Hematopoietic multipotent progenitor cell treated with erythropoietin and hydrocortisone succinate and interleukin-3 and kit ligand, for 6 days (in vitro differentiated cells): ENCODE data around the gene PDYN.

ENCODE experiments used
- DNase-seq: peaks from one replicate; pipeline ENCODE4 v3.0.0-alpha.2; 2015

PDYN gene

DNA sequence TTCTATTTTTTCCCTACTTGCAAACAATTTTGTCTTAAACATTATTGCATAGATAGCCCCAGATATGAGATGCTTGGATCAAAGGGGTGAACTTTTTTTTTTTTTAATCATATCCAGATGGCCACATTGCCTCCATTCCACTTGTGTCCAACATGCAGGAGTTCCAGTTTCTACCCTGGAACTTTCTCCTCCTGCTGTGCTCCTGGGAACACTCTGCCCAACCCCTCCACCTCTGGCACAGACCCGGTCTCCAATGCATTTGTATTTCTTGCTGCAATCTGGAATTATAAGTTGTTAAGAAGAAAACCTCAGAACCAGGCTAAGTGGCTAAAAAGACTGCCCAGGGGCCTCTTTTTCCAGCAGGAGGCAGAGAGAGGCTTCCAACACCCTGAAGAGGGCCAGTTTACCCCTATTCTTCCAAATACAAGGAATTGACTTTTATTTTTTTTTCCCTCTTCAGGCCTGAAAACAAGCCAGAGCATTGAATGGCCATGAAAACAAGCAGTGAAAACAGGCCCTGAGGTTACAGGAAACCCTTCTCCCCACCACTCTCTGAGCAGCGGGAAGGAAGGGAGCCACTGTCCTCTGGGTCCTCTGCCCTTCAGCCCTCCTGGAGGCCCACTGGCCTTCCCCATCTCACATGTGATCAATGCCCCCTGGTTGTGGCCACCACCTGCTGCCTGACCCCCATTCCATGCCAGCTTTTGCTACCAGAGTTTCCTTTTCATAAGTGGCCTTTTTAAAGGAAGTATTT is 44.3 kb downstream of the PDYN start:
- DNase-seq = no peak

DNA sequence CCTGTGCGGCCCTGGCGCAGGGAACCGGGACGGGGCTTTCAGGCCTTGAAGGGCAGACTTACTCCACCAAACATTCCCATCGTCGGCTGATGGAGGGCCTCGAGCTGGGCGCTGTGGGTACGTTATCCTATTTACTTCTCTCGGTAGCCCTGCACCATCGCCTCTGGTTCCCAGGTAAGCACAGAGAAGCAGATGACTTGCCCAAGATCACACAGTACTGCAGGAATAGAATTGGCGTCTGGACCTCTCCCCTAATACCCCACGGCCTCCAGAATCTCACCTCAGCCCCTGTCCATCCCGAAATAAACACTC is 46.4 kb downstream of the PDYN start:
- no peak for DNase-seq

DNA sequence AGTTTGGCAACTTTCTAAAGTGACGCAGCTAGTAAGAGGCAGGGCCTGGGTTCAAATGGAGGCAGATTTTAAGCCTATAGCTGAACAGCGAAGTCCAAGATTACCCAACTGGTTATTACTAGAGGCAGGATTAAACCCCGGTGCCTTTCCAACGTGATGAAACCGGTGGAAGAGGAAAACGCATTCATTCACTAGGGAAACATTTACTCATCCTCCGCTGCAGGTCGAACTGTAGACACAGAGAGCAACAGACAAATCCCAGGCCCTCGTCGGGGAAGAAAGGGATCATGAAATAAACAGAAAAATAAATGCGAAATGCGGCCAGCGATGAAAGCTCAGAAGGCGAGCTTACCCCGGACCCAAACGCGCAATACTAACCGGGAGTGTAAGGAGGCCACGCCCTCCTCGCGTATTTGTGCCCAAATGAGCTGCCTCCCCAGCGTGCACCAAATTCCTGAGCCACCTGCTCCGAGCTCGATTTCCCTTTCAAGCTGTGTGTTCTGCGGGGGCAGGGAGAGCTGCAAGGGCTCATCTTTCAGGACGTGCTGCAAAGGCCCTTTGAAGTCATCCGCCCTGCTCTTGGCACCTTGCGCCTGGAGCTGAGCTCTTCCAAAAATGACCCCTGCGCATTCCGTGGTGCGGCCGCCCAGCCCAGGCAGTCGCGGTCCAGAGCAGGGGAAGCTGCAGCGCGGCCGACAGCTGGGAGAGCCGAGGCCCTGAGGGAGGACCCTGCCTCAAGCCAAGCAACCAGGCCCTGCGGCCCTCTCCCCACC is 46.9 kb downstream of the PDYN start:
- DNase-seq = peak; percentile 16

GRCh38 chr20:1946442-1946761 is 47.5 kb downstream of the PDYN start:
- peak; percentile 54 for DNase-seq

DNA sequence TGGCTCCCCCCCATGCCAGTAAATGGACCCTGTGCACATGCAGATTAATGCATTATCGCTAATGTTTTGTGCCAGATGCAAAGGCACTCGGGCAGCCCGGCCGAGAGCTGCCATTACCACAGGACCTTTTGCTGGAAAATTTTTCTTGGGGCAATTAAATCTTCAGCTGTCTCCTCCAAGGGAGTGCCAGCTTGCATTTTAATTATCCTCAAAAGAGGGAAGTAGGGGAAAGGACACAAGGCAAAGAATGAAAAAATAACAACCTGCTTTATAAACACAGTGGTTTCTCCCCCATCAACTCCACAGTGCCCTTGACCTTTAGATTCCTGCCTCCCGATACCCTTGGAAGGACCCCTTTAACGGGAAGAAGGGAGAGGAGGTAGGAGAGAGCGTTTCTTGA is 48.2 kb downstream of the PDYN start:
- DNase-seq = no peak

- peak; percentile 82 for DNase-seq
Measured at GRCh38 chr20:1945134-1945618, 48.7 kb downstream of the PDYN start.

DNA sequence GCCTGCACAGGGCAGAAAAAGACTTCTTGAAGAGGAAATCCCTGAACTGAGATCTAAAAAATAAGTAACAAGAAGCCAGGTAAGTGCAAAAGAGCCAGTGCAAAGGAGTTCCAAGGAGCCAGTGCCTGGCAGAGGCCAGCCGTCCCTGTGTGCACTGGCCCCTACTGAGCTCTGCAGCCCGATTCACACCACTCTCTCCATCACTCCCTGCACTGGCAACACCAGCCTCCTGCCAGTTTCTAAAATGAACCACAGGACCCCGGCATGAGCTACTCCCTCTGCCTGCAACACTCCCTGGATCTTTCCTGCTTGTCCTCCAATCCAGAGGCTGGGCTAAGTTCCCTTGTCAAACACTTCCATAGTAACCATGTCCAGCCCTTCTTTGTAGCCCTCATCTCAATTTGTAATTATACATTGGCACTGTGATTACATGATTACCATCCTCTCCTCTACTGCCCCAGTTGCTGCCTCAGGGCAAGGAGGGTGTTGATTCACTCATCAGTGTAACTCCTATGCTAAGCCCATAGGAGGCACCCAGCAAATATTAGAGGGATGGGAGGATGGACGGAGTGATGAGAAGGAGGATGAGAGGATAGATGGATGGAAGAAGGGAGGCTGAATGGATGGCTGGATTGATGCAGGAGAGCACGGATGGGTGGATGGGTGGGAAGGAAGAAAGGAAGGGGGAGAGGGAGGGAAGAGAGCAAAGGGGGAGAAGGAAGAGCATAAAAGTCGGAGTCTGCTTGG is 49.3 kb downstream of the PDYN start:
- no peak for DNase-seq

GRCh38 chr20:1943275-1944002 is 50.4 kb downstream of the PDYN start:
- DNase-seq = no peak

DNA sequence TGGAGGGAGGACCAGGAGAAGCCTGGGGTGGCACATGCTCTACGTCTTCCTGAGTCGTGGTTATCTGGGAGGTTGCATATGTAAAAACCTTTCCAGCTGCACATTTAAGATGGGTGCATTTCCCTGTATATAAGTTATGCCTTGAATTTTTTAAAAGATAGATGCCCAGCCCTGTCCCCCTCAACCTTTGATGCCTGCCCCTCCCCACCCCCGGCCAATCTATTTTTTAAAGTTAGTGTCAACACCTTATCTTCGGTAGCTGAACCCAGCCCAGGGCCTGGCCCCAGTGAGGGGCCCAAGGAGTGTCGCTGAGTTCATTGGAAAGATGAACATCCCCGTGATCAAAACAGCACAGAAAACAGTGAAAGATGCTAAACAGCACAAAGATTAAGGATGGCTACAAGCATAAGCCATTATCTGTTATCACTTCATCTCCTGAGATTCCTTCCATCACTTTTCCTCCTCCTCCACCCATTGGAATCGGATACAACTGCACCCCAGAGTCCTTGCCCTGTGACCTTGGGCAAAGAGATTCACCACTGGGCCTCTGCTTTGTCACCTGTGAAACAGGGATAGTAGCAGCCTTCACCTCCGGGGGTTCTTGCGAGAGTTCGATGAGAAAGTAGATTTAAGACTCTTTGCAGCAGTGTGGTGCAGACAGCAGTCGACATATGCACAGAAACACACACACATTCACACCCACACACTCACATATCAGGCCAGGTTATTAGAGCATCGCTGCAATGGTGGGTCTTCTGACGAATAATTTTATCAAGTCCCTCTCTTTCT is 51.2 kb downstream of the PDYN start:
- no peak for DNase-seq

GRCh38 chr20:1942061-1942460 is 51.8 kb downstream of the PDYN start:
- no peak for DNase-seq

DNA sequence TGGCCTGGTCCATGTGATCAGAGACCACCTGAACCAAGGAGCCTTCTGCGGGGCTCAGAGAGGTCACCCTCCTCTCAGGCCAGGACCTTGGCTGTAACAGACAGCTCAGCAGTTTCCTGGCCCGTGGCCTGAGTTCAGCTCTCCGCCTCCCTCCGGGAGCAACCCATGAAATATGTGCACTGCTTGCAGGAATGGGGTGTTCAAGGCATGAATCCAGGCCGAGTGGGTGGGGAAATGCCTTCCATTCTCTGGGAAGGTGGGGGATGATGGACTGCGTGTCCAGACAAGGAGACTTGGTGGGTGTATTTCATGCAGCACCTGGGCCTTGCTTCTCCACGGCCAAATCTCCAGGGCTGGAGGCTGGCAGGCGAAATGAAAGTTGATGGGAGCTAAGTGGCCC is 52.6 kb downstream of the PDYN start:
- DNase-seq = no peak

DNA sequence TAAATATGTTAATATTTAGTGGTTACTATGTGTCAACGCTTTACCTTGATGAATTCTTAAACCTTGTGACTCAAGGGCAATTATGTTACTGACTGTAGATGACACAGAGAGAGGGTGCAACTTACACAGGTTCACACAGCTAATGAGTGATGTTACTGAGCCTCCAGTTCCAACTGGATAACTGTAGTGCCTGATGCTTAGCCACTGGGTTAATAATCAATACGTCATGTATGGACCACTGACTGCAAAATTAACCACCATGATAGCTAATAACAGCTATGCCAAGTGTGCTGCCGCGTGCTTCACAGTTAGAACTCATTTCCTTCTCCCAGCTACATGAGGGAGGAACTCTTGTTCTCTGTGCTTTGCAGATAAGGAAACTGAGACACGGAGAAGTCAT is 53.3 kb downstream of the PDYN start:
- DNase-seq = no peak

GRCh38 chr20:1939270-1939595 is 54.6 kb downstream of the PDYN start:
- DNase-seq = no peak

DNA sequence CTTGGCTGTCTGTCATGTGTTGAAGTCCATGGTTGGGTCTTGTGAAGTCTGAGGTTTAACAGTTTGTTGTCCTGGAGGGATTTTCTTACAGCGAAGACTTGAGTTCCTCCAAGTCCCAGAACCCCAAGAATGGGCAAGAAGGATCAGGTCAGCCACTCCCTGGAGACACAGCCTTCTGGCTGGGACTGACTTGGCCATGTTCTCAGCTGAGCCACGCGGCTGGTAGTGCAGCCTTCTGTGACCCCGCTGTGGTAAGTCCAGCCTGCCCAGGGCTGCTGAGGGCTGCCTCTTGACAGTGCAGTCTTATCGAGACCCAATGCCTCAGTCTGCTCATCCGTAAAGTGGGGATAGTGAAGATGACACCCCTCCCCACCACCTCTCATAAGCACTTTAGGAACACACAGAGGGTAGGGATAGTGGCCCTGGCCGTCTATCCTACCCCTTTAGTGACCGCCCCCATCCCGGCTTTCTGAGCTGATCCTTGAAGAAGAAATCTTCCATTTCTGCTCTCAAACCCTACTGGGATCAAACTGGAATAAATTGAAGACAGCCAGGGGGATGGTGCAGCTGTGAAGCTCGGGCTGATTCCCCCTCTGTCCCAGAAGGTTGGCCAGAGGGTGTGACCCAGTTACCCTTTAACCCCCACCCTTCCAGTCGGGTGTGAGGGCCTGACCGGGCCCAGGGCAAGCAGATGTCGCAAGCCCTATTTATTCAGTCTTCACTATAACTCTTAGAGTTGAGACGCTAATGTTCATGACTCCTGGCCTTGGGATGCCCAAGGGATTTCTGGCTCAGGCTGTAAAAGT is 55.2 kb downstream of the PDYN start:
- DNase-seq = no peak

GRCh38 chr20:1937316-1937976 is 56.4 kb downstream of the PDYN start:
- DNase-seq = no peak

DNA sequence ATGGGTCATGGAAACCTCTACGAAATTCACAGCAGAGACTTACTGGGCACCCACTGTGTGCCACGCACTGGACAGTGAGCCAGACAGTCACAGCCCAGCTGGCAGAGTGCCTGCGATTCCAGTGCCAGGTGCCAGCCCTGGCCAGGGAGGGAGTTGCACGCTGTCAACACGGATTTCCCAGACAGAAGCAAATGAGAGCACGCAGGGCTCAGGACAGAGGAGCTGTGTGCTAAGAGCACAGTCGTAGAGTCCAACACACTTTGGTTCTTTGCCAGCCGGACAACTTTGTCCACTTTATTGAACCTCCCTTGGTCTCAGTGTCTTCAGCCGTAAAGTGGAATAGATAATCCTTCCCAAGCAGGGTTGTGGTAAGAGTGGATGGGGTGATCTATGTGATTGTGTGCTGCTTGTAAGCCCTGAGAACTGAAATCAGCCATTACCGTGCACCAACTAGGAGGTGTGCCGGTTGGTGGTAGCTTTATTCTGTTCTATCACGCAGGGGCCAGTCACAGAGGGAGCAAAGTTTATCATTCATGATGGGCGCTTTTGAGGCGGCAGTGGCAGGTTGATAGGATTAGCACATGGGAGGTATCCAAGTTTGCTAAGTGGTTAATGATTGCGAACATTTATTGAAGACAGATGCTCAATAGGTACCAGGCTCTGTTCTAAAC is 58.0 kb downstream of the PDYN start:
- DNase-seq = no peak

DNA sequence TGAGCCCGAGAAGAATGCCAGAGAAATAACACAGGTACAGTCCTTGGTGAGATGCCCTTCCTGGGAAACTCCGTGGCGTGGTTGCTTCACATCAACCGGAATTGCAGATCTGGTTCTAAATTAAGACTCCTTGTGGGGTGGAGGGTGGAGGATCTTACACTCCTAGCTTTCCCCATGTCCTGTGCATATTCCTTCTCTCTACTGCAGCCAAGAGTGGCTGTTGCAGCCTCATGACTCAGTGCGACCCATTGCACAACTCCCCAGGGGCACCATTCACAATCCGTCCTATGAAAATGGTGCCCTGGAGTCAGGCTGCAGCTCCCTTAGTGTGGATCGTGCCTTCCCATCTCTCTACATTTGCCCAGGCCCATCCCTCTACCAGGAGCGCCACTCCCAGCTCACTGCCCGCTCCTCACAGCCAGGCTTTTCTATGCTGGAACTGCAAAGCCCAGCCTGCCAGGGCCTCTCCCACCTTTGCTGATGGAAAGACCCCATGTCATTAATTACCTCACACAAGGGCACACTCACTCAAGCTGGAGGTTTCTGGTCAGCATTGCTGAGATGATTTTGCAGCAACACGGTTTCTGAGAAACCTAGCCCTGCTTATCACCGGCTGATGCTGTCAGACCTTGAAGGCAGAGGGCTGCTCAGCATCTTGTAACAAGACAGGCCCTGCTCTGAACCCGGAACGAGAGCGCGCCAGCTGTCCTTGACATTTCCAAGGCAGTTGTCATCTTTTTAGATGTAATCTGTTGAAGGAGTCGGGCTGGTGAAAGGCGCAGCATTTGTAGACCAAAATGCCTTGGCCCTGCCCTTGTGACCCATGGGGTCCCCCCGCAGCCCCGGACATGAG is 58.9 kb downstream of the PDYN start:
- DNase-seq = no peak

DNA sequence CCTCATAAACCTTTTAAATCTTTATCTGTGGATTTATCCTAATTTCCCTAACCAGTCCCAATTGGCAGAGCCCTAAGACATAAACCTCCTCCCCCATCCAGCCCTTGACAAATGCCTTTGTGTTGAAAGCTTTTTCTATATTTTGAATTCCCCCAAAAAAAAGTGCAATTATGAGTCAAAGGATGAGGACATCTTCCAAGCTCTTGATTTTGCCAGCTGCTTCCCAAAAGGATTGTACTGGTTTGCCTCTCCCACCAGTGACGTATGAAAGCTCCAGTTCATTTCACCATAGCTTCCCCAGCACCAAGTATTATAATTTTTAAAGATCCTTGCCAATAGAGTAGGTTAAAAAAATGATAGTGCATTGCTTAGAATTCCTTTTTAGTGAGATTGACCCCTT is 59.7 kb downstream of the PDYN start:
- no peak for DNase-seq

DNA sequence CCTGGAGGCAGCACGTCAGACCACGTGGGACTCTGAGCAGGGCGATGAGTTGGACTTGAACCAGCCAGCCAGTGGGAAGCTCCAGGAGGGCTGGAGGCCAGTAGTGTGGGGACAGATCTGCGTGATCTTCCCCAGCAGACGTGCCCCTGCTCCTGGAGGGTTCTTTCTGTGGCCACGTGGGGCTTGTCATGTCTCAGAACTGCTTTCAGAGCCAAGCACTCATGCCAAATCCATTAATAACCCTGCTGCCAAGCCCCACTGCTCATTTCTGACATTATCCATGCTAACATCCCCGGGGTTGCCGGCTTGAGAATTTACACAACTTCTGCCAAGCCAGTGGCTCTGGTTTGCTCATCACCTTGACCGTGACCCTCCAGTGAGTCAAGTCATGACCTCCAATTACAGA is 60.4 kb downstream of the PDYN start:
- no peak for DNase-seq

GRCh38 chr20:1932971-1933370 is 60.9 kb downstream of the PDYN start:
- no peak for DNase-seq
